ENCODE measurements around the gene POMGNT1.
"Not testable (repeated sequence)": the region's sequence is repeated elsewhere in the genome, so short reads cannot be mapped to it uniquely, and the experiment has no call there.

The POMGNT1 gene

GRCh38 chr1:46197964-46198811, at the start of gene POMGNT1:
Gene POMGNT1, minus strand, starts transcription at chr1:46198434. Its CDS starts 613 bp downstream, at chr1:46197821.
- peak; percentile 70 for DNase-seq

GRCh38 chr1:46247436-46248121, 49.3 kb upstream of the POMGNT1 start, which contains the start of gene RAD54L:
Gene RAD54L, plus strand, starts transcription at chr1:46247763. Its CDS starts 643 bp downstream, at chr1:46248406.
- peak; percentile 98 for DNase-seq

DNA sequence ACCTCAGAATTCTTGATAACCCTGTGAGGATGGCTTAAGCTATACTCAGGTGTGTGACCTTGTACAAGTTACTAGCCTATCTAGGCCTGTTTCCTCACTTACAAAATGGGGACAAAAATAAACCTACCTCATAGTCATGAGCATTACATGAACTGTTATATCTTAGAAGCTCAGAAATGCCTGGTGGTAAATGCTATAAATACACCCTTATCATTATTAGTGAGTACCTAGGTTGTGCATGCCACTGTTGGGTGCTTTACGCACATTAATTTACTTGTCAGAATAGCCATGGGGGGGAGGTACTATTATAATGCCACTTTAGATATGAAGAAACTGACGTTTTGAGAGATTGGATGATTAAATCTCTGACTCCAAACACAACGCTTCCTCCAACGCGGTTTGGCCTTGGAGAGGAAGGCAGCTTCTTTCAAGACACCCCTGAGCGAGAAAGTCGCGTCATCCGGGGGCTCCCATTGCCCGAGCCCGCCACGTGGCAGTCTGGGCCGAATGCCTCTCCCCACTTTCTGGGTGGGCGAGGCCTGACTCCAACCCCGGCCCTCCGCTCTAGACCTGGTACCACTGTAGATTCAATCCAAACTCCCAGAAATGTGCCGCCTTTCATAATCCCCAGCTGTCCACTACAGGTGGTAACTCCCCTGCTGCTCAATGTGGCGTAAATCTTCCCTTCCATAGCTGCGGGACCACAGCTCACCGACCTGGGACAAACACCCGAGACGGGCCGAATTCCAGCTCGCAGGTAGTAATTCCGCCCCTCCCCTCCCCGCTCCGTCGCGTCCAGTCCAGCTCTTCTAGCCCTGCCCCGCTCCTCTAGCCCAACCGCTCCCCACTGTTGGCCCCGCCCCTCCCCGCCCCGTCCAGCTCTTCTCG, 48.6 kb upstream of the POMGNT1 start:
- DNase-seq: peak; percentile 67

GRCh38 chr1:46246136-46246535, 47.9 kb upstream of the POMGNT1 start:
- DNase-seq: not testable (repeated sequence)

GRCh38 chr1:46244656-46245371, 46.6 kb upstream of the POMGNT1 start:
- peak; percentile 20 for DNase-seq

GRCh38 chr1:46243831-46244230, 45.6 kb upstream of the POMGNT1 start:
- not testable (repeated sequence) for DNase-seq

- no peak for DNase-seq
Measured at GRCh38 chr1:46242918-46243317, 44.7 kb upstream of the POMGNT1 start.

DNA sequence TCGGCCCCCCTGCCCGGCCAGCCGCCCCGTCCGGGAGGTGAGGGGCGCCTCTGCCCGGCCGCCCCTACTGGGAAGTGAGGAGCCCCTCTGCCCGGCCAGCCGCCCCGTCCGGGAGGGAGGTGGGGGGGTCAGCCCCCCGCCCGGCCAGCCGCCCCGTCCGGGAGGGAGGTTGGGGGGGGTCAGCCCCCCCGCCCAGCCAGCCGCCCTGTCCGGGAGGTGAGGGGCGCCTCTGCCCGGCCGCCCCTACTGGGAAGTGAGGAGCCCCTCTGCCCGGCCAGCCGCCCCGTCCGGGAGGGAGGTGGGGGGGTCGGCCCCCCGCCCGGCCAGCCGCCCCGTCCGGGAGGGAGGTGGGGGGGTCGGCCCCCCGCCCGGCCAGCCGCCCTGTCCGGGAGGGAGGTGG, 43.5 kb upstream of the POMGNT1 start:
- DNase-seq: not testable (repeated sequence)

DNA sequence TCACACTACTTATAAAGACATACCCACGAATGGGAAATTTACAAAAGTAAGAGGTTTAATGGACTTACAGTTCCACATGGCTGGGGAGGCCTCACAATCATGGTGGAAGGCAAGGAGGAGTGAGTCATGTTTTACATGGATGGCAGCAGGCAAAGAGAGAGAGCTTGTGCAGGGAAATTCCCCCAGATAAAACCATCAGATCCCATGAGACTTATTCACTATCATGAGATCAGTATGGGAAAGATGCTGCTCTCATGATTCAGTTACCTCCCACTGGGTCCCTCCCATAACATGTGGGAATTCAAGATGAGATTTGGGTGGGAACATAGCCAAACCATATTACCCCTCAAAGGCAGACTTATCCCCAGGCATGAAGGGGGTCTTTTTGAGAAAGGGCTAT, 40.6 kb upstream of the POMGNT1 start:
- not testable (repeated sequence) for DNase-seq

DNA sequence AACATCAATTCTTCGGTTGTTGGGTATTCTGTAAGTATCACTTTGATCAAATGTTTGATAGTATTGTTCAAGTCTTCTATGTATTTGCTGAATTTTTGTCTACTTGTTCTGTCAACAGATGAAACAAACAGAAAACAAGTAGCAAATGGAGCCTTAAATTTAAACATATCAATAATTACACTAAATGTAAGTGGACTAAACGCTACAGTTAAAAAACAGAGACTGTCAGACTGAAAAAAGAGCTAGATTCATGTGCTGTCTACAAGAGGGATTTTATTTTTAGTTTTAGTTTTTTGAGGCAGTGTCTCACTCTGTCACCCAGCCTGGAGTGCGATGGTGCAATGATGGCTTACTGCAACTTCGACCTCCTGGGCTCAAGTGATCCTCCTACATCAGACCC, 38.6 kb upstream of the POMGNT1 start:
- no peak for DNase-seq

DNA sequence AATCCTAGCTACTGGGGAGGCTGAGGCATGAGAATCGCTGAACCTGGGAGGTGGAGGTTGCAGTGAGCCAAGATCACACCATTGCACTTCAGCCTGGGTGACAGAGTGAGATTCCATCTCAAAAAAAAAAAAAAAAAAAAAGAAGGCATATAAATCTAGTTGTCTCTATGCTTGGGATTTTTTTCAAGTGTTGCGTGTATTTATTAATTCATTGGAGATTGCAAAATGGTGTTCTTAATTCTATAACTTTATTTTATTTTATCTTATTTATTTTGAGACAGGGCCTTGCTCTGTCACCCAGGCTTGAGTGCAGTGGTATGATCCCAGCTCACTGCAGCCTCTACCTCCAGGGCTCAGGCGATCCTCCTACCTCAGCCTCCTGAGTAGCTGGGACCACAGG, 33.0 kb upstream of the POMGNT1 start:
- not testable (repeated sequence) for DNase-seq

DNA sequence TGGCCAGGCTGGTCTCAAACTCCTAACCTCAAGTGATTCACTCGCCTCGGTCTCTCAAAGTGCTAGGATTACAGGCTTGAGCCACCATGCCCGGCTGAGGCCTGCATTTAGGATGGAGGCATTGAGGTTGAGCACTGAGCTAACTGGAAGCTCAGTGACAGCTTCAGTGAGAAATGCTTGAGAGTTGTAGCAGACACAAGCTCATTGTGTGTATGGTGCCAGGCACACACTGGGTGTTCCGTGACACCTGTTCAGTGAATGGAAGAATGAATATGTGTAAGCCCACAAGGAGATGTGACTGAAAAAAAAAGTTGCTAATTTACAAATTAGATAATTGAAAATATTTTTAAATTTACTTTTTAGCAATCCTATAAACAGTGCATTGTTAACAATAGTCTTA, 26.7 kb upstream of the POMGNT1 start:
- DNase-seq: no peak

DNA sequence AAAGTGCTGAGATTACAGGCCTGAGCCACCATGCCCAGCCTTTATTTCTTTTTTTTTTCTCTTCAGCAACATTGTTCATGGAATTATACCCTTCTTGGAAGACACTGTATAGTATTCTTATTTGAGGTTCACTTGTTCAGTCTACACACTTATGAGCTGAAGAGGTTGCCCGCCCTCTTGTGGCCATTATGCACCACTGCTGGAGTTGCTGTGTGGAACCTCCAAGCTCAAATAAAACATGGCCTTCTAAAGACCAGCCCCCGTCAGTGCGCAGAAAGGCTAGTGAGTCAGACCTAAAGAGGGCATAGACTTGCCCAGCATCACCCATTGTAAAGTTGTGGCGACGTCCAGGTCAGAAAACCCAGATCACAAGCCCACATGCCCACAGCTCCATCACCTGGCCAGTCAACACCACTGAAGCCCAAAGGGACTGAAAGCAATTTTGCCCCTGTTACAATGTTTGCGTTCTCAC, 25.3 kb upstream of the POMGNT1 start:
- DNase-seq: peak; percentile 71

- not testable (repeated sequence) for DNase-seq
Measured at GRCh38 chr1:46223055-46223454, 24.8 kb upstream of the POMGNT1 start.

DNA sequence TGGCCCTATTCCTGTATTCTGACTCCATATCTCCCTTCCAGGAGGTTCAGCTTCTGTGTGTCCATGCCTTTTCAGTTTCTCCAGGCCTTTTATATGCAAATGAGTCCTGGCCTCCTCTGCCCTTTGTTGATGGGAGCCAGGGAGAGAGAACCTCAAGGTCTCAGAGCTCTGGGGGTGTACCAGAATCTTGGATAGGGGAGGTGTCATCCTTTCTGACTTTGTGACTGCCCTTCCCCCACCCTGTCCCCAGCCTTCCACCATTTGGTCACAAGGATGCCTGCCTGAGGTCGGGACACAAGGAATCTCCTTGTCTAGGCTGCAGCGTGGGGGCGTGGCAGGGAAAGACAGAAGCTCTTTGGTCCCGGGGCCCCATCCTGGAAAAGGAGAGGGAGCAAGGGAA, 23.5 kb upstream of the POMGNT1 start:
- DNase-seq: no peak

- DNase-seq: no peak
Measured at GRCh38 chr1:46220808-46221207, 22.6 kb upstream of the POMGNT1 start.

- no peak for DNase-seq
Measured at GRCh38 chr1:46219551-46220520, 21.6 kb upstream of the POMGNT1 start.

DNA sequence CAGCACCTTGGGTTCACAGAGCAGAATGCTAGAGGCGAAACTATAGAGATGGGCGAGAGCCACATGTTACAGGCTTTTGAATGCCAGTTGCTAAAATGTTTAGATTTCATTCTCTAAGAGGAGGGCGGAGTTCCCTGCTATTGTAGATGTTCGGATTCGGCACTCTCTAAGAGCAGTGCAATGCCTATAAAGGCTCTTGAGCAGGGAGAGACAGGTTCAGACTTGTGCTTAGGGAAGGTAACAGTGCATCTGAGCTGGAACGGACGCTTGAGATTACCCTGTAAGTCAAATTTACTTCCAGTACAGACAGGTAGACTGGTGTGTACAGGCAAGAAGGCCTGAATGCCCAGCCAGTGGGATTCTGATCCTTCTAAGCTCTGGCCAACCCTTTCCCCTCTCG, 20.2 kb upstream of the POMGNT1 start:
- no peak for DNase-seq

GRCh38 chr1:46215504-46215903, 17.3 kb upstream of the POMGNT1 start:
- DNase-seq: no peak

DNA sequence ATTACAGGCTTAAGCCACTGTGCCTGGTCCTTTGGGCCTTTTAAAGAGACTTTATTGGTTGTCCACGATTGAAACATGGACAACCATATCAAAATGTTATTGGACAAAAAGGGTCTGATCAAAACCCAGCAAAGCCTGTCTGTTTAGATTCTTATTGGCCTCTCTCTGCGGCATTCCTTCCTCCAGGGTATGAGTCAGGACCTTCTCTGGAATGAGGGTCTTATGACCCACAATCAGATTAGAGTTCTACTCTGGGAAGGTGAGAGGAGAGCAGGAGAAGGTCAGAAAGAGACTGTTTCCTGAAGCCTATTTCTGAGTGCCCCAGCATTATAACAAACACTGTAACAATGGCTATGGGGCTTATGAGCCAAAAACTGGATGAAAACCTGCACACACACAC, 12.8 kb upstream of the POMGNT1 start:
- DNase-seq: no peak

DNA sequence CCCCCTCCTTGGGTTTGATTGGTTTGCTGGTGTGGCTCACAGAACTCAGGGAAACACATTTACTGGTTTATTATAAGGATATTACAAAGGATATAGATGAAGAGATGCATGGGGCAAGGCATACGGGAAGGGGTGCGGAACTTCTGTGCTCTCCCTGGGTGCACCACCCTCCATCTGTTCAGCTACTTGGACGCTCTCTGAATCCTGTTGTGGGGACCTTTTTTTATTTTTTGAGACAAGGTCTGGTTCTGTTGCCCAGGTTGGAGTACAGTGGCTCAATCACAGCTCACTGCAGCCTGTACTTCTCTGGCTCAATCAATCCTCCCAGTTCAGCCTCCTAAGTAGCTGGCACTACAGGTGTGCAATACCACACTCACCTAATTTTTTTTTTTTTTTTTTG, 12.3 kb upstream of the POMGNT1 start:
- no peak for DNase-seq

All from stimulated activated CD4-positive, alpha-beta T cell treated with anti-CD3 and anti-CD28 coated beads, Interleukin-4, amount 100 ng/mL, for 24 hours (primary cell).